Pancreas (tissue), 10 donors: ENCODE data around the gene ARSB. TPM values are rescaled to one million over a fixed set of nuclear protein-coding genes. Genes with fewer than 3 reads are reported as not detected.

Experiments
- ATAC-seq, 4 donors: fragments of 200-7000 bp; cut with Tn5 transposase; one replicate each; pipeline versions ENCODE4 v1.8.0 to v1.9.1; 2020; ENCODE audit warnings: mild to moderate bottlenecking in 4 of 4, moderate library complexity in 4 of 4
- DNase-seq, 6 donors: peaks; one replicate each; pipeline ENCODE4 v3.0.0-alpha.2; 2020
- FAIRE-seq: peaks from 2 replicates; lab custom pipeline; 2012; peaks lifted over from hg19 to GRCh38; lab: Jason Lieb, UNC
- H3K27ac ChIP-seq, 4 donors: fragments of 200-600 bp; sonication (generic); 1 replicate in 3 of 4; 2 replicates in 1 of 4; pipeline versions ENCODE4 v1.5.0 to v1.8.0; 2020
- H3K27me3 ChIP-seq, 4 donors: fragments of 200-600 bp; one replicate each; pipeline ENCODE4 v1.8.0; 2021
- H3K36me3 ChIP-seq, 3 donors: fragments of 200-600 bp; sonication (generic) in 1 of 3; one replicate each; pipeline versions ENCODE4 v1.5.0 to v1.8.0; 2020 to 2021
- H3K4me1 ChIP-seq, 3 donors: fragments of 200-600 bp; one replicate each; pipeline ENCODE4 v1.8.0; 2021
- H3K4me3 ChIP-seq, 4 donors: fragments of 200-600 bp; sonication (generic) in 2 of 4; one replicate each; pipeline versions ENCODE4 v1.5.0 to v1.8.0; 2020 to 2021
- H3K9me3 ChIP-seq, 4 donors: fragments of 200-600 bp; one replicate each; pipeline ENCODE4 v1.8.0; 2021
- WGBS, 2 donors: extraction: QIAGEN DNeasy Blood & Tissue Kit; methylation state at CpG; one replicate each; pipeline ENCODE4 v1.1.7; 2013; 5-methylcytosine and 5-hydroxymethylcytosine counted together
- intact Hi-C, 3 donors: fragments of 100-400 bp; cut with DNase I; formaldehyde crosslinking; loops; one replicate each; pipeline versions ENCODE4 v1.11.1 to v1.14.2; 2022
- polyA plus RNA-seq, 2 donors: library from polyadenylated mRNA; stranded (reverse); fragments of 200-250 nt; gene quantifications; one replicate each; pipeline ENCODE4 v1.2.3, GENCODE V29; 2013
- total RNA-seq, 6 donors: library from RNA; stranded (reverse); fragmentation: NEBNext Ultra II Directional in 4 of 6; extraction: Animal tissue kit (Norgen Biotek cat#: 25700) in 4 of 6; gene quantifications; one replicate each; pipeline versions ENCODE4 v1.2.1 to v1.2.4, GENCODE V29; 2021 to 2023
- TF ChIP-seq, protein P1 (sequence below), 4 donors: fragments of 200-600 bp; sonication (generic) in 3 of 4; IDR thresholded peaks; one replicate each; pipeline versions ENCODE4 v1.5.0 to v1.8.0; 2021; ENCODE audit warnings: antibody characterized with exemption in 4 of 4
- donor health status: healthy with polysubstance abuse.
- donor health status: DM: no; HTN: no; CAD: no; lungs with moderate emphysema.
- donor health status: DM: no; HTN: no; CAD: no.
- donor health status: control.
- donor health status: control.
- donor health status: Bipolar disorder and iron deficiency.
- donor health status: DM: yes; HTN: yes; CAD: no.
- donor health status: DM: no; HTN: no; CAD: no.
- donor health status: DM: no; HTN: no; CAD: no.
- donor health status: DM: yes; HTN: yes; CAD: no.

ARSB gene
- total RNA-seq = 10 to 100 TPM in 2 of 6 donors, 1 to 10 TPM in 4; 4.7 to 11.5 (median 6.5) TPM
- polyA plus RNA-seq = 1 to 10 TPM; 1.6 to 2.3 TPM

DNA sequence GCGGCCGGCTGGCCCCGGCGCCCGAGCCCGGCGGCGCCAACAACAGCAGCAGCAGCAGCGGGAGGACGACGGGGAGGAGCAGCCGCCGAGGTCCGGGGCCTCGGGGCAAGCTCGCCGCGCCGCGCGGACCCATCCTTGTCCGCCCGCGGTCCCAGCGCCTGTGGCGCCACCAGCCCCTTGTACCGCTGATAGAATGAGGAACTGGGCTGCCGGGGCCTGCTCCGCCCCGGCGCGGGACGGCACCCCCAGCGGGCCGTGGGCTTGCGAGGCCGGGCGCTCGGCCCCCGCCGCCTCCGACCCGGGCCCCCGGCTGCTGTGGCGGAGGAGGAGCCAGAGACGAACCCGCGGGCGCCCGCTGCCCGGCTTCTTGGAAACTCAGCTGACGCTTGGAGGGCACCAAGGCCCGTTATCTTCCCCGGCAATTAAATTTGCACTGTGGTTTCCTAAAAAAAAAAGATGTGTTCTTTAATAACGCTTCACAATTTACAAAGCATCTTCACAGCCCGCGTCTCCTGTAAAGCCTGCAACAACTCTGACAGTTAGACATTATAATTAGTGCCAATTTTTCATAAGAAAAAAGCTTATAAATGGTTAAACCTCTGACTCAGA, at the start of gene ARSB:
TSS of gene ARSB (minus strand) at position 195 of the 609 bp plus-strand sequence. CDS start at position 133, 62 bp downstream.
- H3K4me3 ChIP-seq = peak within 1 kb of the TSS; percentile 68 to 82 (median 78)
- intact Hi-C loops = no loop called here
- H3K27ac ChIP-seq = peak within 1 kb of the TSS; percentile 91 to 98 (median 96)
- FAIRE-seq (no peak), ATAC-seq (peak; percentile 40 to 59 (median 44)), DNase-seq (peak in 3 of 6 donors; percentile 30 to 78 (median 54))
- peaks cover 9 to 21% (median 18%) of the 10 kb centered on the region in 3 donors for H3K4me1 ChIP-seq
- no peaks in the 10 kb centered on the region for H3K9me3 ChIP-seq
- WGBS, 2 donors = 1% methylated on average over 35 to 57 of the region's 57 CpGs
- H3K36me3 ChIP-seq = no peaks in the 10 kb centered on the region
- TF ChIP-seq, protein P1, sequence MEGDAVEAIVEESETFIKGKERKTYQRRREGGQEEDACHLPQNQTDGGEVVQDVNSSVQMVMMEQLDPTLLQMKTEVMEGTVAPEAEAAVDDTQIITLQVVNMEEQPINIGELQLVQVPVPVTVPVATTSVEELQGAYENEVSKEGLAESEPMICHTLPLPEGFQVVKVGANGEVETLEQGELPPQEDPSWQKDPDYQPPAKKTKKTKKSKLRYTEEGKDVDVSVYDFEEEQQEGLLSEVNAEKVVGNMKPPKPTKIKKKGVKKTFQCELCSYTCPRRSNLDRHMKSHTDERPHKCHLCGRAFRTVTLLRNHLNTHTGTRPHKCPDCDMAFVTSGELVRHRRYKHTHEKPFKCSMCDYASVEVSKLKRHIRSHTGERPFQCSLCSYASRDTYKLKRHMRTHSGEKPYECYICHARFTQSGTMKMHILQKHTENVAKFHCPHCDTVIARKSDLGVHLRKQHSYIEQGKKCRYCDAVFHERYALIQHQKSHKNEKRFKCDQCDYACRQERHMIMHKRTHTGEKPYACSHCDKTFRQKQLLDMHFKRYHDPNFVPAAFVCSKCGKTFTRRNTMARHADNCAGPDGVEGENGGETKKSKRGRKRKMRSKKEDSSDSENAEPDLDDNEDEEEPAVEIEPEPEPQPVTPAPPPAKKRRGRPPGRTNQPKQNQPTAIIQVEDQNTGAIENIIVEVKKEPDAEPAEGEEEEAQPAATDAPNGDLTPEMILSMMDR (IDR thresholded peaks at IDR 0.05) = no peak
- no peaks in the 10 kb centered on the region for H3K27me3 ChIP-seq

DNA sequence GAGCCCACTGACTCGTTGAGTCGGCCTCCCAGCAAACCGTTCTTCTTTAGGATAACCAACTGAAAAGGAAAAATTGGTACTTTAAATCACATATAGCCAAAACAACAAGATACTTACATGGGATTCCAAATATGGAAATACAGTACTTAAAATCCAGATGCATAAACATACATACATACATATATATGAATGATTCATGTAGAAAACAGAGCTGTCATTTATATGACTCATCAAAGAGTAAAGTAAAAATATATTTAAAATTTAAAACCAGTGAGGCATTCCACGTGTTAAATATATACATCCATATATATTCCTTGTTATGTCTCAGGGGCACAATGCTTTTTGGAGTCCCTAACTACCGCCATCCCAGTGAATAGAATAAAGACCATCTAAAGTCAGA, 47.7 kb upstream of the ARSB start:
- TF ChIP-seq, protein P1 (IDR thresholded peaks at IDR 0.05) = no peak
- H3K36me3 ChIP-seq = no peaks in the 10 kb centered on the region
- no peak for FAIRE-seq

DNA sequence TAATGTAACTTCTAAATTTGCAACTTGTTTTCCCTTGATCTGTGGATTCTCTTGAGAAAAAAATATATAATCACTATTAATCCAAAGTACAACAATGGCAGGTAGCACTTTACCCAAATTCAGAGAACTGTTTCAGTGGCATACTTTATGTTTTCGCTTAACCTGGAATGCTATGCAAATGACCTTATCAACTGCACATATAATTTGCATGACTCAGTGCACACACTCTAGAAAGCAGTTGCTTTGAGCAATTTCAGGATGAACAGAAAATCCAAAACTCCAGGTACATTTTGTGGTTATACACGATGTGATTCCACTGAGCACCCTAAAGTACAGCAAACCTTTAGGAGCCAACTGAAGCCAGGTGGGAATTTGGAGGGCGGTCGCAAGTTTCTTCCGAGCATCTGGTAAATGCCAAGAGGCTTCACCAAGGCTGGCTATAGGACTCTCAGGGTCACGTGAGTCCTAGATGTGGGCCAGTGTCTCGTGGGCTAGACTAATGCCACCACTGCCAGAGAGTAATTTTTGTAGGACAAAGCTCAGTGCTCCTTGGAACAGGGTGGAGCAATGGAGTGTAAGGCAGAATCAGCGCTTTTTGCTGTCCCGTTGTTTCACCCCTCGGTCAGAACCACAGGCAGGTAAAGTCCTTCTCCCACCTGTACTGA, 47.1 kb upstream of the ARSB start:
- DNase-seq (no peak), ATAC-seq (no peak), FAIRE-seq (no peak)
- Histone ChIP-seq H3K4me1 (no peaks in the 10 kb centered on the region), H3K27ac (no peak overlapping the region), H3K36me3 (no peaks in the 10 kb centered on the region), H3K9me3 (no peaks in the 10 kb centered on the region), H3K4me3 (no peak overlapping the region), H3K27me3 (no peaks in the 10 kb centered on the region)
- intact Hi-C loops = loop anchor here in 1 of 3 donors (10.0 kb wide), 1 partner anchor 93 kb away; no protein-coding TSS in a partner anchor
- WGBS, 2 donors = 88 to 94% methylated on average over 10 of the region's 10 CpGs
- TF ChIP-seq, protein P1 (IDR thresholded peaks at IDR 0.05) = no peak

More for the DNA sequence above, 47.7 kb upstream of the ARSB start:
- Histone ChIP-seq H3K27ac (no peak overlapping the region), H3K9me3 (no peaks in the 10 kb centered on the region), H3K4me1 (no peaks in the 10 kb centered on the region), H3K4me3 (no peak overlapping the region), H3K27me3 (no peaks in the 10 kb centered on the region)
- ATAC-seq (no peak), DNase-seq (no peak)
- WGBS, 2 donors = 82 to 92% methylated on average over 5 of the region's 5 CpGs
- intact Hi-C loops = loop anchor here in 1 of 3 donors (10.0 kb wide), 1 partner anchor 92 kb away; no protein-coding TSS in a partner anchor

DNA sequence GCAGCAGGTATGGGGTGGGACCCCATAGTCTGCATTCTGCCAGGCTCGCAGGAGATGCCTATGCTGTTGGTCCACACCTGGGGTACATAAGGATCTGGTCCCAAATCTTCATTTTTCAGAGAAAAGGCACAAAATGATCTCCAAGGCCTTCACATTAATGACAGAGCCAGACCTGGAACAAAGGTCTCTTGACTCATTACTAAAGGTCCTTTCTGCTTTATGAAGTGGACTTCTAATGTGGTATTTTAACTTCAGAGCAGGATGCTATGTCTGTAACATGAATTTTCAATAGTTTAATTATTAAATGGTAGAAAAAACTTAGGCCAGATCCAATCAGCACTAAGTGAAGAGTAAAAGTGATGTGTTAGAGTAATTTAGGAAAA, 46.4 kb upstream of the ARSB start:
- 78 to 92% methylated on average over 1 of the region's 1 CpG for WGBS, 2 donors
- Histone ChIP-seq H3K4me3 (no peak overlapping the region), H3K9me3 (no peaks in the 10 kb centered on the region), H3K27ac (no peak overlapping the region), H3K27me3 (no peaks in the 10 kb centered on the region), H3K4me1 (no peaks in the 10 kb centered on the region), H3K36me3 (no peaks in the 10 kb centered on the region)
- intact Hi-C loops = loop anchor here in 1 of 3 donors (10.0 kb wide), 1 partner anchor 93 kb away; no protein-coding TSS in a partner anchor
- ATAC-seq (no peak), DNase-seq (no peak), FAIRE-seq (no peak)
- TF ChIP-seq, protein P1 (IDR thresholded peaks at IDR 0.05) = no peak
